ENCODE measurements around the gene RBFA.

Gene RBFA

DNA sequence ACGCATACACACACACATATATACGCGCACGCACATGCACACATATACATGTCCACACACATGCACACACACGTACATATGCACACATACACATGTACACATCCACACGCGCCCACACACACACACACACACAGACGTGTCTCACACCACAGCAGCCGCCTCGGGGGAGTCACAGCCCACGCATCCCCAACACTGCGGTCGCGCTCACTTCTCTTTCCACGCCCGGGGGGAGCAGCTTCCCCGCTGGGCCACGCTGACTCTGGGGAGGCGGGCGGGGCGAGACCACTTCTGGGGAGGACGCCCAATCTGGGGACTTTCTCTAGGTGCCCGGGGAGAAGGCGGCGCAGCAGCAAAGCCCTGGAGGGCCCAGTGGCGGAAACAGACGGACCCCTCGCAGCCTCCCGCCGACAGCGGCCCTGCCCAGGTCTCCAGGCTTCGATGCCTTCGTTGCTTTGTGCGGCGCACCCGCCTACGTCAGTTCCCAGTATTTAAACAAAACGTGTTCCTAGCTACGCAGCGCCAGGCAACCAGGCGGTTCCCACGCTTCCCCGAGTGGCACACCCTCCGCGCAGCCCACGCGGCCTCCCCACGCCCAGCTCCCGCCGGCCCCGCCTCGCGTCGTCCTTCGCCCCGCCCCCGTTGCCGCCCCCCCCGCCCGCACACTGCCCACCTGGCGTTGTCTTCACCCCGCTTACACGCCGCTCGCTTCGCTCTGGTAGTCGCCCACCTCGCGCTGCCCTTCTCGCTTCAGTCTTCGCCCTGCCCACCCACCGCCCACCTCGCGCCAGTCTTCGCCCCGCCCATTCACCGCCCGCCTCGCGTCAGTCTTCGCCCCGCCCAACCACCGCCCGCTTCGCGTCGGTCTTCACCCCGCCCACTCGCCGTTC is 810 bp upstream of the RBFA start:
- FAIRE-seq = no peak

DNA sequence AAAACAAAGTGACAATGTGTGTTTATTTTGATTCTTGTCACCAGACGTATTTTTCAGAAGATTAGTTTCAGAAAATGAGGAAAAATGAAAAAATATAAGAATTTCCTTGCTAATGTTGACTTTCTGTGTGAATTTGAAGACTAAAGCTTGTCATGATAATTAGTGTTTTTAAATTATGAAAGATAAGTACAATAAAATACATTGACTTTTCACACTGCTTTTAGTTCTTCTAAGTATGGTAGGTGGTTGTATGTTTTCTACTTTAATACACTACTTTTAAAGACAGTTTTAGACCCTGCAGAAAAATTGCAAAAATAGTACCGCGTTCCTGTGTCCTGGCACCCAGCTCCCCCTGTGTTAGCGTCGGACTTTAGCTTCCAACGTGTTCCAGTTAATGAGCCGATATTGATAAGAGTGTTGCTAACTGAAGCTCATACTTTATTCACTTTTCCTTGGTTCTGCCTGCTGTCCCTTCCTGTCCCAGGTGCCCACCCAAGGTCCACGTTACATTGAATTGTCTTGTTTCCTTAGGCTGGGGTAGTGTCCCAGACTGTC is 695 bp downstream of the RBFA start:
- FAIRE-seq = no peak

- FAIRE-seq = no peak
Observed at GRCh38 chr18:80035997-80036396, 1.8 kb downstream of the RBFA start.

DNA sequence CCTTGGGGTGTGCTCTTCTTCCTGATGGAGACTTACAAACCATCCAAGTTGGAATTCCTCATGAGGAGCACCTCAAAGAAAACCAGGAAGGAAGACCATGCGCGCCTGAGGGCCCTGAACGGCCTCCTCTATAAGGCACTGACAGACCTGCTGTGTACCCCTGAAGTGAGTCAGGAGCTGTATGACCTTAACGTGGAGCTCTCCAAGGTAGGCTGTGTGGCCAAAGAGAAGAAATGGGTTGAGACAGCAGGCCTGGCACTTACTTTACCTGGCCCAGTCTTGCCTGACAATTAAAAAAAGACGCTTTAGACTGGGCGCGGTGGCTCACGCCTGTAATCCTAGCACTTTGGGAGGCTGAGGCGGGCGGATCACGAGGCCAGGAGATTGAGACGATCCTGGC is 3.1 kb downstream of the RBFA start:
- no peak for FAIRE-seq

DNA sequence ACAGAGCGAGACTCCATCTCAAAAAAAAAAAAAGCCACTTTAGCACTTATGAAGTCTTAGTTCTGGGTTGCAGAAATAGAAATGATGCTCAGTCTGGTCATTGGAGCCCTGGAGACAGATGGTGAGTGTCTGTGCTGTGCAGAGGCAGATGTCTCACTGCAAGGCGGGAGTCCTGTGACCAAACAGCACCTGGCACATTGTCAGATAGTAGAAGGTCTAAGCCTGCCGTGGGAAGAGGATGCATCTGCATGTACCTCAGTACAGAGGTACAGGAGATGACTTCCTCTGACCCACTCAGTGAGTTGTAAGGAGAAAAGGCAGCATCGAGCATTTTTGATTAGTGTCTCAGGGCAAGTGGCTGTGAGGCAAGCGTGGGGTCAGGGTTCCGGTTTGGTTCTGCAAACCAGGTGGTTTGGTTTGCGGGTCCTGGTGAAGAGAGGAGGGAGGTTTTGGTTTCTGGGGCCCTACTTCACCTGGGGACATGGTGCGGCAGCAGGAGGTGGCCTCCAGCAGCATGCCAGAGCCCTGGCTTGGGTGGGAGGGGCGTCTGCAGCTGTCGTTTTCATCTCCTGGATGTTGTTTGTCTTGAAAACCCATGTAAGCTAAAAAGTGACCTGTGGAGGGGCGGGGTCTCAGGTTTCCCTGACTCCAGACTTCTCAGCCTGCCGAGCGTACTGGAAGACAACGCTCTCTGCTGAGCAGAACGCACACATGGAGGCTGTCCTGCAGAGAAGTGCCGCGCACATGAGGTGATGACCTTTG is 3.8 kb downstream of the RBFA start:
- FAIRE-seq = no peak

DNA sequence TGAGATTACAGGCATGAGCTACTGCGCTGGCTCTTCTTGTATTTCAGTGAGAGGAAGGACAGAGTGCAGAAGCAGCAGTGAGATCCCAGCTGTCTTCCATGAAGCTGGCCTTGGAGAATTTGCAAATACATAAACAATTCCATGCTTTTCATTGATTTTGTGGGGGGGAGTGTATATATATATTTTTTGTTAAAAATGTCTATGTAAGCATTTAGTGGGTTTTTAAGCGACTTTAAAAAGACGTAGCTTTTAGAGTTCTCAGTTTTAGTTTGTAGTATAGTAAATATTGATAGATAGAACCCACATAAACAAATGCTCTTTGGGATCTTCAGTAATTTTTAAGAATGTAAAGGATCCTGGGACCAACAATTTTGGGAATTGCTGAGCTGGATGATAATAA is 6.3 kb downstream of the RBFA start:
- no peak for FAIRE-seq

GRCh38 chr18:80041424-80041823 is 7.2 kb downstream of the RBFA start:
- FAIRE-seq = no peak

GRCh38 chr18:80042785-80043184 is 8.6 kb downstream of the RBFA start:
- FAIRE-seq = no peak

- no peak for FAIRE-seq
Observed at GRCh38 chr18:80044072-80044471, 9.8 kb downstream of the RBFA start.

DNA sequence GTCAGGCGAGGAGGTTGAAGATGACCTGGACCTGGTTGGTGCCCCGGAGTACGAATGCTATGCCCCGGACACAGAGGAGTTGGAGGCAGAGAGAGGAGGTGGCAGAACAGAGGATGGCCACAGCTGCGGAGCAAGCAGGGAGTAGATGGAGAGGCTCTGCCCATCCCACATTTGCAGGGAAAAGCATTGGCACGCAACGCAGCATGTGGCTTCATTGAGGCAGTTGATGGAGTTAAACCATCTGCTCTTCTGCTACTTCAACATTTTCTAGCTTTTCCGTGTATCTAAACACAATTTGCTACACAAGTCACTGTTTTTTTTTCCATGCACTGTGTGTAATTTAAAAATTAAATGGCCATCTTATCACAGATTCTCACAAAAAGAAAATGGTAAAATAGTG is 11.8 kb downstream of the RBFA start:
- no peak for FAIRE-seq

DNA sequence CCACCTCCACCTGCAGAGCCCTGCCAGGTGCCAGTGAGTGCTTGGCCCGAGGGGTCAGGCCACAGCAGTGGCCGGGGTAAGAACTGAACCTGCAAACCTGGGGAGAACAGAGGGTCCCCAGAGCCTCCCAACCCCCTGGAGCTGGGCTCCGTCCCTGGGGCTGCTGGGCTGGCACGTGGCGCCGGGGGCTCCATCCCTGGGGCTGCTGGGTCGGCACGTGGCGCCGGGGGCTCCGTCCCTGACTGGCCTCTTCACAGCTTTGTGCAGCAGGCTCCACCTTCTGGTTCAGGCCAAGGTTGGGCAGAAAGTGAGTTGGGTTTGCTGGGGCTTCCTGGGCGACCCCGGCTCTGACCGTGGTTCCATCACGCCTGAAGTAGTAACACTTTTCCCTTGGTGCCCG is 12.2 kb downstream of the RBFA start:
- no peak for FAIRE-seq

DNA sequence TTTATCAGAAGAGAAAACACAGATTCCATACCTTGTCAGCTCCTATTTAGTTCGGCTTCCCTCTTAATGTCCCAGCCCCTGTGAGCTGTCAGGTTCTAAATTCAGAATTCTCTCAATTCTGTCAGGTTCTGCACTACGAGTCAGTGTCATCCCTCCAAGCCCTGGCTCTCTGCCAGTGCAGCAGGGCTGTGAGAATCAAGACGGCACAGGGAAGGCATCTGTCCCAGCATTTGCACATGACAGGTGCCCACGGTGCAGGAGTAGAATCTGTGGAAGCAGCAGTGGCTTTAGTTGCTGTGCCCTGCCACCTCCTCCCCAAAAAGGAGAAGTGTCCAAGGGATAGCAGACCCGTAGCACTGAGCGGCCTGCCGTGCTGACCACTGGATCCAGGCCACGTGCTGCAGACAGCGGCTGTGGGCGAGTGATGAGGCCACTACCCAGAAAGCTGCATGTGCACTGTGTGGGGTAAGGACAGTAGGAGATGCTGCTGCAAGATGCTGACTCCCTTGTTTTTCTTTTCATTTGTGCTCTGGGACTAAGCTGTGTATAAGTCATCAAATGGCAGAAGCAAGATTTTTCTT is 12.8 kb downstream of the RBFA start:
- FAIRE-seq = no peak

- FAIRE-seq = no peak
Observed at GRCh38 chr18:80050797-80051196, 16.6 kb downstream of the RBFA start.

DNA sequence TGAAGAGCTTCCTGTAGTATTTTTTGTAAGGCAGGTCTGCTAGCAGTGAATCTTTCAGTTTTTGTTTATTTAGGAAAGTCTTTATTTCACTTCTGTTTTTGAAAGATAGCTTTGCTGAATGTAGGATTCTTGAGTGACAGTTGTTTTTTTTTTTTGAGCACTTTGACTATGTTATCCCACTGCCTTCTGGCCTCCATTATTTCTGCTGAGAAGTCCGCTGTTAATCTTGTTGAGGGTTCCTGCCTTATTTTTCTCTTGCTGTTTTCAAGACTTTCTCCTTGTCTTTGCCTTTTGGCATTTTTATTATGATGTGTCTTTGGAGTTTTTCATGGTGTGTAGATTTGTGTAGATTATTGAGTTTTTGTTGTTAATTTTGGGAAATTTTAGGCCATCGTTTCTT is 21.9 kb downstream of the RBFA start:
- FAIRE-seq = no peak

DNA sequence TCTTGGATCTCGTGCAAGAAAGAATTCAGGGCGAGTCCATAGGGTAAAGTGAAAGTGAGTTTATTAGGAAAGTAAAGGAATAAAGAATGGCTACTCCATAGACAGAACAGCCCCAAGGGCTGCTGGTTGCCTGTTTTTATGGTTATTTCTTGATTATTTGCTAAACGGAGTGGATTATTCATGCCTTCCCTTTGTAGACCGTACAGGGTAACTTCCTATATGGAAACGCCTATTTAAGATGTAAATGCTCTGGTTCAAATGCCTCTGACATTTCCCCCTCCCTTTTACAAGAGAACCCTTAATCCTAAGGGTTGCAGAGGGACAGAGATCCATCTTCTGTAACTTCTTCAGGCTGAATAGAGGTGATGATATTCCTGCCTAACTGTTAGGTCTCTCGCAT is 25.7 kb downstream of the RBFA start:
- FAIRE-seq = no peak

- no peak for FAIRE-seq
Observed at GRCh38 chr18:80065705-80066104, 31.5 kb downstream of the RBFA start.

- no peak for FAIRE-seq
Observed at GRCh38 chr18:80067321-80067720, 33.1 kb downstream of the RBFA start.

GRCh38 chr18:80067897-80068296 is 33.7 kb downstream of the RBFA start:
- no peak for FAIRE-seq

DNA sequence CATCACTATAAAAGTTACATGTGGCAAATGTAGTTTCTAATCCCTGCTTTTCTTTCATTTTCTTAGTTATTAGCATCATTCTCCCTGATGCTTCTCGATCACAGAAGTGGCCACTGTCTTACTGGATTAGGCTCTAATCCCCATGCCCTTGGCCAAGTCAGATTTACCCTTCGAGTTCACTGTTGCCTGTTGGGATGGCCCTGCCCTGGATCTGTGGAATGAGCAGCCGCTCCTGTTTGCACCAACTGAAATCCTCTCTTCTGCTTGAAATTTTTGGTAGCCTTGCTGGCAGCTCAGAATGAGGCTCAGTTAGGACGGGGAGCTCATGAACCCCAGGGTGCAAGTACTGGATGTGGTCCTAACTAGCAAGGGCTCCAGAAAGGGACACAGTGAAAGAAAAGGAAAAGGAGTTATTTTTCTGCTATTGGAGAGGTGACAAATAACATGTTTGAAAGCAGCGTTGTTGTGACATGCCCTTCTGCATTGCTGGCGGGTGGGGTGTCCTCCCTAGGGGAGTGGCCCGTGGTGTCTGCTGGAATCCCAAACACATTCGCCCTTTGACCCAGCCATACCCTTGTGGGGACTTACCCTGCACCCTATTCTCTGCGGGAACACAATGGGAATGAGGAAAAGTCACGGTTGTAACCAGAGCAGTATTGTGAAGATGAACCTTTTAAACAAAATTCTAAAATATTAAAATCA is 34.5 kb downstream of the RBFA start:
- no peak for FAIRE-seq

GRCh38 chr18:80070825-80071224 is 36.6 kb downstream of the RBFA start:
- no peak for FAIRE-seq

GRCh38 chr18:80074183-80074582 is 39.9 kb downstream of the RBFA start:
- FAIRE-seq = no peak

DNA sequence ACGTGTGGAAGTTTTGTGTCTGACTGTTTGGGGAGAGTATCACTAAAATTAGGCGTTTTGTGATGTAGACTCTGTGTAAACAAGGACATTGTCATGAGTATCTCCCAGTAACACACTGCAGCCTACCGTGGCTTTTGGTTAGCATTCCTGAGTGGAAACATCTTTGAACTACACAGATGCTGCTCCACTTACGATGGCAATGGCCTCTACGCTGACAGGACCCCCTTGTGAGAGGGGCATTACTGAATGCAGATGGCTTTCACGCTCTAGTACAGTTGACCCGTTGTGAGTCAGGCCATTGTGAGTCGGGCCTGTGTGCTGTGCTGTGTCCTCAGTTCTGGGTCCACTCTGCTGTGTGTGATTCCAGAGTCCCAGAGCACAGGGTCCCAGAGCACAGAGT is 40.5 kb downstream of the RBFA start:
- no peak for FAIRE-seq

DNA sequence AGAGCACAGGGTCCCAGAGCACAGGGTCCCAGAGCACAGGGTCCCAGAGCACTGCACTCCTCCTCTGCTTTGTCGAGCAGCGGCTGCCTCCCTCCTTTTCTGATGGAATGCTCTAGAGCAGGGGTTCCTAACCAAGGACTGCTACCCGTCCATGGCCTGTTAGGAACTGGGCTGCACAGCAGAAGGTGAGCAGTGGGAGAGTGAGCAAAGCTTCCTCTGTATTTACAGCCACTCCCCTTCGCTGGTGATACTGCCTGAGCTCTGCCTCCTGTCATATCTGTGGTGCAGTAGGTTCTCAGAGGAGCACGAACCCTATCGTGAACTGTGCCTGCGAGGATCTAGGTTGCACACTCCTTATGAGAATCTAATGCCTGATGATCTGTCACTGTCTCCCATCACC is 41.7 kb downstream of the RBFA start:
- no peak for FAIRE-seq

Data from islet of Langerhans (tissue), 1 donor.